GOT3 (cell line): ENCODE measurements around the gene AGBL3.
"Not testable (repeated sequence)": the region's sequence is repeated elsewhere in the genome, so short reads cannot be mapped to it uniquely, and the experiment has no call there.

Experiments
- DNase-seq: peaks from one replicate; lab custom pipeline; 2025; ENCODE audit warnings: mixed read lengths; lab: John Stamatoyannopoulos, UW

The AGBL3 gene

DNA sequence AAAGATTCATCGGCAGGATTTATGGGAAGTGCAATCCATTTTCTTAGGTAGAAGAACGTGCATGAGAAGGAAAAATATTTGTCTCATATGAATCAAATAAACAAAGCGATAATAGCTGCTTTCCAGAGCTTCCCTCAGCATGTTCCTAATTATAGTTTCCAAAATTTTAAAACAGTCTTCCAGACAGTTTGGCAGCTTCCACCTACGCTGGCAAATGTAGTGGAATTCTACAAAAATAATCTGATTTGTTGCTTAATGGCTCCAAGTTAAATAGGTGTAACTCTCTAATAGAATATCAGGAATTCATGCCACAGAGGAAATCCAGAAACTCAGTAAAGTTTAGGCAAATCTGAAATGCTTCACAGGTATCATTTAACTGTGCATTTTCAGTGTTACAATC lies 23.3 kb upstream of the AGBL3 start:
- no peak for DNase-seq

DNA sequence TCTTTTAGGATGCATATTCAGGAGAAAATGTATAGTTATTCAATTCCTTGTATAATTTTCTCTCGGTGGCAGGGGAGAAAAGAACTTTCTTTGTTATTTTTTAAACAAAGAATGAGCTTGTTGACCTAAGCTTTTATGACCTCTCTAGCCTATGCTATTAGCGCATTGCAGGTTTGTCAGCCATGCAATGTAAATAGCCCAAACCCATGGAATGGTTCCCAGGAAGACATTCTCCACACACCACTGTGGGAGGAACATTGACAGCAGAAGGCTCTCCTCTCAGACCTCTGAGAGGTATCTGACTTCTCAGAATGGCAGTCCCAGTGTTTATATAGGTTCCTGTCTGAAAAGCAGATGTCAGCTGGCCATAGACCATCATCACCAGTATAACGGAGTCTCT lies 19.6 kb upstream of the AGBL3 start:
- DNase-seq, result no peak

DNA sequence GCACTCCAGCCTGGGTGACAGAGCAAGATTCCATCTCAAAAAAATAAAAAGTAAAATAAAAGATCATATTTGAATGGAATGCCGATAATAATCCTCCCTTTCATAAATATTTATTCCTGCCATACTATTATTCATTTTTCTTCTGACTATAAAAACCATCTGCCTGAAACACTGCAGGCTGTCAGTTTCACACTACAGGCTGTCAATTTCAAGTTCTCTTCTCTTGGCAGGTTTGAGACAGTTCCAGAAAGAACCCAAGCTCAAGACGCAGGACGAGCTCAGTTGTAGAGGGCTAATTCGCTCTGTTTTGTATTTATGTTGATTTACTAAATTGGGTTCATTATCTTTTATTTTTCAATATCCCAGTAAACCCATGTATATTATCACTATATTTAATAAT lies 18.2 kb upstream of the AGBL3 start:
- no peak for DNase-seq

- not testable (repeated sequence) for DNase-seq
Measured at GRCh38 chr7:134981645-134982044, 4.7 kb upstream of the AGBL3 start.

DNA sequence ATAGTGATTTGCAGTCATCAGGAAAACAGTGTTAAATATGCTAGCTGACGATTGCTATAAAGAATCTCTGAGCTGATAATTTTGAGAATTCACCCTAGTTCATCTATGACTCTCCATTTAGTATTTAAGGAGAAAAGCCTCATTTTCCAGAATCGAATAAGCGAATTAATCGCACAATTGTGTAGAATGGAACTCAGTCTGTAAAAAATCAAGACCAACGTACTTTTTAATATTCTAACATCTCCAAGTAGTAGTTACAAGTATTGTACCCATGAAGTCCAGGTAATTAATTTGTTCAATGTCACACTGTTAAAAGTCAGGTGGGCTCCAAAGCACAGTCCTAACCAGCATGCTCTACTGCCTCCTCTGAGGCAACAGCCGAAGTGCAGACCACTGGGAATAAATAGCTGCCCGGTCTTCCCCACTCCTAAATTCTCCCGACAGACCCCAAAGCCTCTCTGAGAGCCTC lies 380 bp upstream of the AGBL3 start:
- DNase-seq, result no peak

- no peak for DNase-seq
Measured at GRCh38 chr7:134988161-134988560, 1.9 kb downstream of the AGBL3 start.

- no peak for DNase-seq
Measured at GRCh38 chr7:134991469-134992339, 5.4 kb downstream of the AGBL3 start.

- DNase-seq, result no peak
Measured at GRCh38 chr7:134992626-134993179, 6.4 kb downstream of the AGBL3 start.

GRCh38 chr7:134993877-134994456 lies 7.7 kb downstream of the AGBL3 start:
- no peak for DNase-seq

DNA sequence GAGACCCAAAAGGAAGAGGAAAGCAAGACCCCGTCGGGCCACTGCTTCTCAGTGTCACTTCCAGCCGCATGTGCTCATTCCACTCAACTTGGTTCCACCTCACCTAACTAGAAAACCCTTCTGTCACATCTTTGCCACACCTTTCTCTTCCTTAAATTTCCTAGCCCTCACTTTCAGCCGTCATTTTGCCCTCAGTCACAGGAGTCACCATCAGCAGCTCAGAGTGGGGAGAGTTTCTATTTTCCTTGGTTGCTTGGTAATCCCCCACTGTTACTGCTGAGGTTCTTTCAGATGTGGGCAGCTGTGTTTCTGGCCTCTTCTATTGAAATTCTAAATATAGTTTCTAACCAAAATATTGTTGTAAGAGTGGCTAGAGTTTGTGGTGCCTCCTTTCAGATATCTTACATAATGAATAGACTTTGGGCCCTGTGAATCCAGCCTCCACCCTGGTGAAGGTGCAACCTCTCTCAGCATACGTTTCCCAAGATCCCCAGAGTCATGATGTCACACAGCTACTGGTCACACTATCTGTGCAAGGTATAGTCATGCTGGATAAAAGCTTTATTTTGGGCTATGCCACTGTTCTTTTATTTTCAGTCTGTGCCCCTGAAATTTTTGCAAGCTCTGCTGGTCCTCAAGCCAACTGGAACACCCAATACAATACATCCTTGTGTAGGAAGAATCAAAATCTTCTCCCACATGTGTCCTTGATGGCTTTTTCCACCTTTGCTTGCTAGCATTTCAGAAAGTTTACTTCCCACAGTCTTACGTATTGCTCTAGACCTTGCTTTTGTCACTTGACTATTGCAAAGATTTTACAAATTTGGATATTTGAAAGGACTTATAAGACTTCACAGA lies 9.2 kb downstream of the AGBL3 start:
- DNase-seq, result no peak

- no peak for DNase-seq
Measured at GRCh38 chr7:134996097-134996550, 9.8 kb downstream of the AGBL3 start.

- no peak for DNase-seq
Measured at GRCh38 chr7:134997214-134997885, 11.0 kb downstream of the AGBL3 start.

- no peak for DNase-seq
Measured at GRCh38 chr7:134999136-134999535, 12.8 kb downstream of the AGBL3 start.

GRCh38 chr7:135001390-135002165 lies 15.3 kb downstream of the AGBL3 start:
- no peak for DNase-seq

DNA sequence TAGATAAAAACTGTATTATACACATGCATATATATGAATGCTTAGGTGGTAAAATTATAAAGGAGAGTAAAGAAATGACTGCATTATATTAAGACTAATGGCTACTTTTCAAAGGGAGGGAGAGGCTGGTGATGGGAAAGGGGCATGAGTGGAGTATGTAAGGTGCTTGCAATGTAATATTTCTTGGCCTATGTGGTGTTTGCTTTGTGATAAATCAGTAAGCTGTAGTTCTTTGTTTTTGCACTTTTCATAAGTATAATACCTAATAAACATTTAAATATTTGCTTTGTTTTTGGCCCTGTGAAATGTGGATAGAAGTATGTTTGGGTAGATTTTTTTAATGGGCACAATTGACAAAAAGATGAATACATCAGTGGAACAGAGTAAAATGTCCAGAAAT lies 25.9 kb downstream of the AGBL3 start:
- DNase-seq, result no peak

DNA sequence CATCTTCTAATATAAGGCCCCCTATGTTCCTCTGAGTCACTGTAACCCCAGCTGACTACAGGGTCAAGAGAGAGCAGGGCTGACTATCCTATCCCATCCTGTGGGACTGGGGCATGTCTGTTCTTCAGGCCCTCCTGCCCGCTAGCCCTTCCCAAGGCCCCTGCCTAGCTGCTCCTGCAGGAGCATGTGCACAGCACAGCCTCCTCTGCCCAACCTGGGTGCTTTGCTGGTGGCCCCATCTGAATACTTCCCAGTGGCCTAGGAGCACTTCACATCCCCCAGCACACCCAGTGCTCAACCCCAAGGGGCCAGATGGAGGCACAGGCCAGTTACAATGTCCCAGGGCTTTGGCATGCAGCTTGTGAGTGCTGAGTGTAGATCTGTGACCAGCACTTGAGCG lies 37.3 kb downstream of the AGBL3 start:
- no peak for DNase-seq

- DNase-seq, result no peak
Measured at GRCh38 chr7:135035252-135035651, 48.9 kb downstream of the AGBL3 start.

GRCh38 chr7:135067017-135067416 lies 80.7 kb downstream of the AGBL3 start:
- DNase-seq, result not testable (repeated sequence)

GRCh38 chr7:135074096-135074495 lies 87.8 kb downstream of the AGBL3 start:
- no peak for DNase-seq

DNA sequence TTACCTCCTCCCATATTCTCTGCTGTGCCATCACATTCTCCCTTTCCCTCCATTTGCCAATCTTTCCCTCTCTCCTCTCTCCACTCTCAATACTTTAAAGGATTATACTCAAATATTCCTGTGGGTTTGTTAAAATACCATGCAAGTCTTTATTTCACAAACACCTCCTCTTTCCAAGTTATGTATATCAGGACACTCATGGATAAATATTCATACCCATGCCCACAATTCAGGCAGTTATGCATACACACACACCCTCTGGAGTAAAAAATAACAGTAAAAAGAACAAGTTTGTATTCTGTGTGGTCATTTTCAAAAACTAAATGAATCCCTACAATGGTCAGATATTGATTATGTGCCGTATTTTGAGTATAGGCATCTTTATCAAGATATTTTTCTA lies 88.2 kb downstream of the AGBL3 start:
- DNase-seq, result no peak

DNA sequence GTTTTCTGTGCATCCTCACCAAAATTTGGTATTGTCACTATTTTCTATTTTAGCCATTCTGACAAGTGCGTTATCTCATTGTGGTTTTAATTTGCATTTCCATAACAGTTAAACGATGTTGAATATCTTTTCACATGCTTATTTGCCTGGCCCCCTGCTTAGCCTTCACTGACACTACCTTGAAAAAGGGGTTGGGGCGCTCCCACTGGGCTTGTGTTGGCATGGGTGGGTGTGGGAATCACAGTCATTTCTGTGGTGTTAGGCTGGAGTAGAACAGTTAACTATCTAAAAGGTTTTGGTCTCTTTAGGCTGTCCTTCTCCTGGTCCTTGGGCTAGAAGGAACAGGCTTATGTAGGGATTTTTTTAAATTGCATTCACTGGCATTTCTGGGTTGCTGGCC lies 89.4 kb downstream of the AGBL3 start:
- no peak for DNase-seq
